Spinal cord (tissue), 10 donors: ENCODE data around the gene PIGQ. TPM values are rescaled to one million over a fixed set of nuclear protein-coding genes. Genes with fewer than 3 reads are reported as not detected.

Experiments
- DNase-seq, 6 donors: peaks; one replicate each; pipeline versions ENCODE4 v3.0.0 to v3.0.0-alpha.2; 2013 to 2015; ENCODE audit warnings: low spot score in 6 of 6, low read depth in 4 of 6
- H3K27ac ChIP-seq: one replicate; pipeline ENCODE4 v1.5.1; 2013; ENCODE audit warnings: low read depth, low read length, control low read depth
- H3K27me3 ChIP-seq: one replicate; pipeline ENCODE4 v1.6.1; 2013; ENCODE audit warnings: low read length; ENCODE audit not compliant: control insufficient read depth, insufficient read depth
- H3K36me3 ChIP-seq: one replicate; pipeline ENCODE4 v1.6.1; 2013; ENCODE audit warnings: low read length; ENCODE audit not compliant: control insufficient read depth, insufficient read depth
- H3K4me1 ChIP-seq: one replicate; pipeline ENCODE4 v1.6.1; 2013; ENCODE audit warnings: low read length; ENCODE audit not compliant: control insufficient read depth, insufficient read depth
- H3K4me3 ChIP-seq: one replicate; pipeline ENCODE4 v1.5.1; 2013; ENCODE audit warnings: low read depth, low read length, control low read depth
- H3K9me3 ChIP-seq: one replicate; pipeline ENCODE4 v1.6.1; 2013; ENCODE audit warnings: low read length; ENCODE audit not compliant: control insufficient read depth, insufficient read depth
- WGBS: methylation state at CpG from one replicate; pipeline ENCODE4 v1.1.5; 2013; ENCODE audit warnings: missing lambda C conversion rate; ENCODE audit not compliant: insufficient coverage; 5-methylcytosine and 5-hydroxymethylcytosine counted together
- polyA plus RNA-seq, 2 donors: library from polyadenylated mRNA; unstranded; fragments of 120-200 nt; gene quantifications; one replicate each; pipeline ENCODE4 v1.2.1, GENCODE V29; 2013; ENCODE audit not compliant: insufficient read length in 2 of 2
- total RNA-seq, 2 donors: library from RNA; depleted of rRNA in 1 of 2; stranded (reverse); fragments of 120-200 nt in 1 of 2; fragments of >200 nt in 1 of 2; gene quantifications; one replicate each; pipeline versions ENCODE4 v1.2.3 to v1.2.4, GENCODE V29; 2013 to 2014
- donor health status: healthy.

Gene PIGQ
- total and polyA plus RNA-seq, 4 donors = 19.1 to 85.7 (median 53.7) TPM

DNA sequence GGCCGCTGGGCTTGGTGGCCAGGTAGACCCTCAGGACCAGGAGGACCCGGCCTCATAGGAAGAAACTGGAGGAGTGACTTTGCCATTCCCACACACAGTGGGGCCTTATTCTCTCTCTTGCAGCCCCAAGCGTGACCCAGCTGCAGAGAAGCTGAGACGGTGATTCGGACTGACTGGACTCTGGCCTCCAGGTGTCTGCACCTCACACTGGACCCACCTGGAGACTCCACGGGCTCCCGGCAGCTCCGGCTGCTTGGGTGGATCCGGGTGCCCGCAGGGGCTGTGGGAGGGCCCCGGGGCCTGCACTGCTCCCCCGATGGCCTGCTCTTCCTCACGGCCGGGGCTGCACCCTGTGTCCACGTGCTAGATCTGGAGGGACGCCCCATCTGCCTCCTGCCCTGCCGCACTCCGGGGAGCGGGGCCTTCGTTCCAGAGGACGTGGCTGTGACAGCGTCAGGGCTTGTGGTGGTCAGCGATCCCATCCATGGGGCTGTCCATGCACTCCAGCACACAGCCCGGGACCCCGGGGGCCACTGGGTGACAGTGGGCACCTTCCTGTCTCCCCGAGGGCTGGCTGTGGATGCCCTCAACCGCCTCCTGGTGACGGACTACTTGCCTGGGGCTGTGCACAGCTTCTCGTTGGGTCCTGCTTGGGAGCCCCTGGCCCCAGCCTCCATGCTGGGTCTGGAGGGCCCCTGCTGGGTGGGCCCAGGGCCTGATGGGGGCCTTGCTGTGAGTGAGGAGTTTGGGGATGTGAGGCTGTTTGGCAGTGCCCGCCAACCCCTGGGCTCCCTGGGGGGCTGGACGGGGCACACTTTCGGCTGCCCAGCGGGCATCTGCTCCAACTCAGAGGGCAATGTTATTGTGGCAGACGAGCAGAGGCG is 2.2 kb upstream of the PIGQ start:
- H3K4me3 ChIP-seq = no peak overlapping the region
- no peaks in the 10 kb centered on the region for H3K9me3 ChIP-seq
- H3K4me1 ChIP-seq = peaks cover 57% of the 10 kb centered on the region
- 90% methylated on average over 35 of the region's 35 CpGs for WGBS
- H3K27me3 ChIP-seq = no peaks in the 10 kb centered on the region
- no peak for DNase-seq
- peaks cover 19% of the 10 kb centered on the region for H3K36me3 ChIP-seq
- H3K27ac ChIP-seq = no peak overlapping the region

GRCh38 chr16:568401-569258 is 1.1 kb upstream of the PIGQ start:
- no peak overlapping the region for H3K27ac ChIP-seq
- WGBS = 59% methylated on average over 11 of the region's 11 CpGs

GRCh38 chr16:572865-573650 is 3.3 kb downstream of the PIGQ start:
- H3K4me3 ChIP-seq = no peak overlapping the region
- no peak overlapping the region for H3K27ac ChIP-seq
- H3K4me1 ChIP-seq = peaks cover 28% of the 10 kb centered on the region
- no peaks in the 10 kb centered on the region for H3K9me3 ChIP-seq
- no peak for DNase-seq
- H3K36me3 ChIP-seq = peaks cover 63% of the 10 kb centered on the region
- no peaks in the 10 kb centered on the region for H3K27me3 ChIP-seq
- 80% methylated on average over 23 of the region's 27 CpGs for WGBS

More at GRCh38 chr16:568401-569258, 1.1 kb upstream of the PIGQ start:
- H3K9me3 ChIP-seq = no peaks in the 10 kb centered on the region
- no peaks in the 10 kb centered on the region for H3K27me3 ChIP-seq
- peaks cover 29% of the 10 kb centered on the region for H3K36me3 ChIP-seq
- H3K4me1 ChIP-seq = peaks cover 57% of the 10 kb centered on the region
- no peak for DNase-seq
- H3K4me3 ChIP-seq = peak overlapping the region; percentile 56

DNA sequence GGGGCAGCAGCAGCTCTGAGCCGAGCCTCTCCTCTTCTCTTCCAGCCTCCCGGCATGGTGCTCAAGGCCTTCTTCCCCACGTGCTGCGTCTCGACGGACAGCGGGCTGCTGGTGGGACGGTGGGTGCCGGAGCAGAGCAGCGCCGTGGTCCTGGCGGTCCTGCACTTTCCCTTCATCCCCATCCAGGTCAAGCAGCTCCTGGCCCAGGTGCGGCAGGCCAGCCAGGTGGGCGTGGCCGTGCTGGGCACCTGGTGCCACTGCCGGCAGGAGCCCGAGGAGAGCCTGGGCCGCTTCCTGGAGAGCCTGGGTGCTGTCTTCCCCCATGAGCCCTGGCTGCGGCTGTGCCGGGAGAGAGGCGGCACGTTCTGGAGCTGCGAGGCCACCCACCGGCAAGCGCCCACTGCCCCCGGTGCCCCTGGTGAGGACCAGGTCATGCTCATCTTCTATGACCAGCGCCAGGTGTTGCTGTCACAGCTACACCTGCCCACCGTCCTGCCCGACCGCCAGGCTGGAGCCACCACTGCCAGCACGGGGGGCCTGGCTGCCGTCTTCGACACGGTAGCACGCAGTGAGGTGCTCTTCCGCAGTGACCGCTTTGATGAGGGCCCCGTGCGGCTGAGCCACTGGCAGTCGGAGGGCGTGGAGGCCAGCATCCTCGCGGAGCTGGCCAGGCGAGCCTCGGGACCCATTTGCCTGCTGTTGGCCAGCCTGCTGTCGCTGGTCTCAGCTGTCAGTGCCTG is 4.4 kb downstream of the PIGQ start:
- Histone ChIP-seq H3K27me3 (no peaks in the 10 kb centered on the region), H3K4me1 (peaks cover 17% of the 10 kb centered on the region), H3K27ac (no peak overlapping the region), H3K9me3 (no peaks in the 10 kb centered on the region), H3K36me3 (peaks cover 72% of the 10 kb centered on the region), H3K4me3 (no peak overlapping the region)
- DNase-seq = no peak
- 93% methylated on average over 46 of the region's 46 CpGs for WGBS

DNA sequence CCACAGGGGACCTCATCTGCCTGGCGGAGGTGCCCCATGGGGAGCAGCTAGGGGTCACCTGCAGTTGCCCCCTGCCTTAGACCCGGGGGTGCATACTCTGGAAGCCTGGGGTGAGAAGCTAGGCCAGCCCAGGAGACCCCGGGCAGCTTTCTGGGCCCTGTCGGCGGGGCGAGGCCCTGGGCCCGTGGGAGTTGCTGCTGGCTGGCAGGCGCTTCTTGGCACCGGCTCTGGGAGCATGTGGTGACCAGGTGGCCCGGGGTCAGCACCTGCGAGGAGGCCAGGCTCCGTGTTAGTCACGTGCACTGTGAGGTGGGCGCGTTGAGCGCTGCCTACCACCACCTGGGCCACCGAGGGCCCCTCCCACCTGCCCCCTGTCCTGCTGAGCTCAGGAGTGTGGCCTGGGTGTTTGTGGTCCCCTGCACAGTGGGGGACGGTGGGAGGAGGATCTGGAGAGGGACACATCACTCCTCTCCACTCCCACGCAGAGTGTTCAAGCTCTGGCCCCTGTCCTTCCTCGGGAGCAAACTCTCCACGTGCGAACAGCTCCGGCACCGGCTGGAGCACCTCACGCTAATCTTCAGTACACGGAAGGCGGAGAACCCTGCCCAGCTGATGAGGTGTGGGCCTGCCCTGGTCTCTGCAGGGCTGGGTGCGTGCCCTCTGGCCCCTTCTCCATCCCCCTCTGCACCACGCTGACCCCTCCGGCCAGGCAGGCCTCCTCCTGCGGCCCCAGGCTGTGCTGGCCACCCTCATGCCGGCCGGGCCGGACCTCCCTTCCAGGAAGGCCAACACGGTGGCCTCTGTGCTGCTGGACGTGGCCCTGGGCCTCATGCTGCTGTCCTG is 5.8 kb downstream of the PIGQ start:
- no peak overlapping the region for H3K27ac ChIP-seq
- H3K9me3 ChIP-seq = no peaks in the 10 kb centered on the region
- no peak overlapping the region for H3K4me3 ChIP-seq
- peaks cover 84% of the 10 kb centered on the region for H3K36me3 ChIP-seq
- WGBS = 92% methylated on average over 34 of the region's 36 CpGs
- DNase-seq = no peak
- H3K27me3 ChIP-seq = no peaks in the 10 kb centered on the region
- H3K4me1 ChIP-seq = peaks cover 10% of the 10 kb centered on the region

DNA sequence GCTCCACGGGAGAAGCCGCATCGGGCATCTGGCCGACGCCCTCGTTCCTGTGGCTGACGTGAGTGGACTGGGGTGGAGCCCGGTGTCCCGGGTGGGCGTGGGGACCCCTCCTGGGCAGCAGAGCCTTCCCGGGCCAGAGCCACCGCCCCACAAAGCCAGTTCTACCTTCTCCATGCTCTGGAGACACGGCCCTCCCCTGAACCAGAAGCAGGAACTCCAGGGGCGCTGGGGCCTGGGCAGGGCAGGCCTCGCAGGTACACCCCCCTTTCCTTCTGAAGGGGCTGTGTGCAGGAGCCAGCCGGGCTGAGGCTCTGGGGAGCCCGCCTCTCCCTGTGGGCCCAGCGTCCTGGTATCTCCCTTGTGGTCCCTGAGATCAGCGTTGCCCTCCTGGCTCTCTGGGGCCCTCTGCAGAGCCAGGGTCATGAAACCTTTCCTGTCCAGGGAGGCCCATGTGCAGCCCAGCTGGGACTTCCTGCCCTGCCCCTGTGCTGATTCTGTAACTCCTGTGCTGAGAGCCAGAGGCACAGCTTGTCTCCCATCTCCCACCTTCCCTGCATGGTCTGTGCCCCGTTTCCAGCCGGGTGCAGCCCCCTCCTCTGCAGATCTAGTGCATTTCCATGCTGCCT is 6.5 kb downstream of the PIGQ start:
- Histone ChIP-seq H3K36me3 (peaks cover 92% of the 10 kb centered on the region), H3K4me3 (no peak overlapping the region), H3K27ac (no peak overlapping the region), H3K4me1 (peaks cover 3% of the 10 kb centered on the region), H3K27me3 (no peaks in the 10 kb centered on the region), H3K9me3 (no peaks in the 10 kb centered on the region)
- 87% methylated on average over 21 of the region's 21 CpGs for WGBS
- DNase-seq = no peak

DNA sequence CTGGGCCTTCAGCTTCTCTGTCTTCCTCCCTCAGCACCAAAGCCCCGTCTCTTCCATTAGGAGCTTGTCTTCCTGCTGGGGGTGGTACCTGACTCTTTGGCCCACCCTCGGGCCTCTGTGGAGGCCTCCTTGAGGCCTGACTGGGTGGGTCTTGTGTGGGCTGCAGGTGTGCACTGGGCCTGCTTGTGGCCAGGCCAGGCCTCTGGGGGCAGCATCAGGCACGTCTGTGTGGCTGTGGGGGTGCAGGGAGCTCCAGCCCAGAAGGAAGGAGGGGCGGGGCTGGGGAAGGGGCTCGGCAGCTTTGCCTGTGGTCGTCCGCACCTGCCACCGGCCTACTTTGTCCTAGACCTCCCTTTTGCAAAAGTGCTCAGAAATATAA is 7.0 kb downstream of the PIGQ start:
- WGBS = 38% methylated on average over 3 of the region's 8 CpGs
- no peak overlapping the region for H3K4me3 ChIP-seq

DNA sequence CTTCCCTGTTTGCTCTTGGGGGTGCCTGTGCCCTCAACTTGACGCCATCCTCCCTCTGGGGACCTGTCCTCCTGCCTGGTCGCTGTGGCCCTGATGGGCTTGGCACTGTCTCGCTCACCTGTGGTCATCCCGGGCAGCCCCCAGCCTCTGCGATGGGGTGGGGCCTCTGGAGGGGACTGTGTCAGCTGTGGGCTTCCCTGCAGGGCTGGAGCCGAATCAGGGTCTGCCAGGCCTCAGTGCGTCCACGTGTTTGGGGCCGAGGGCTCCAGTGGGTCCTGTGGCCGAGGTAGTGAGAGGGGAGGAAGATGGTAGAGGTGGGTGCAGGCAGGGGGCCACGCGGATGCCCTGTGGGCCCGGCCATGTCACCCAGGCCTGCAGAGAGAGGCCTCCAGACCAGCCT is 8.0 kb downstream of the PIGQ start:
- H3K4me3 ChIP-seq = no peak overlapping the region
- no peak for DNase-seq
- H3K27ac ChIP-seq = no peak overlapping the region
- 91% methylated on average over 10 of the region's 13 CpGs for WGBS
- peaks cover 90% of the 10 kb centered on the region for H3K36me3 ChIP-seq
- H3K9me3 ChIP-seq = no peaks in the 10 kb centered on the region
- no peaks in the 10 kb centered on the region for H3K27me3 ChIP-seq
- peaks cover 1% of the 10 kb centered on the region for H3K4me1 ChIP-seq

More for the DNA sequence above, 7.0 kb downstream of the PIGQ start:
- H3K27me3 ChIP-seq = no peaks in the 10 kb centered on the region
- DNase-seq = no peak
- H3K4me1 ChIP-seq = no peaks in the 10 kb centered on the region
- H3K36me3 ChIP-seq = peaks cover 90% of the 10 kb centered on the region
- no peak overlapping the region for H3K27ac ChIP-seq
- H3K9me3 ChIP-seq = no peaks in the 10 kb centered on the region
